B cell (primary cell): ENCODE results near the gene OVCH1. TPM values are rescaled to one million over a fixed set of nuclear protein-coding genes. Genes with fewer than 3 reads are reported as not detected.

Experiments used
- ATAC-seq: fragments of 200-7000 bp; cut with Tn5 transposase; one replicate; pipeline ENCODE4 v1.10.0; 2021; ENCODE audit warnings: low read depth, mild to moderate bottlenecking, moderate number of reproducible peaks, moderate library complexity
- CTCF ChIA-PET: fragments of 350-600 bp; sonication (Branson Sonifier 250); formaldehyde crosslinking; loops from one replicate; lab custom pipeline; 2021; ENCODE audit warnings: antibody characterized with exemption, inconsistent platforms; lab: Charles Lee
- POLR2A ChIA-PET: fragments of 350-600 bp; sonication (Branson Sonifier 250); formaldehyde crosslinking; loops from one replicate; lab custom pipeline; 2021; ENCODE audit warnings: antibody characterized with exemption; lab: Charles Lee
- DNase-seq: peaks from one replicate; pipeline ENCODE4 v3.0.0; 2013
- H2AFZ ChIP-seq: 2 replicates; pipeline ENCODE4 v1.6.1; 2012; ENCODE audit warnings: mild to moderate bottlenecking, low read depth, low read length; ENCODE audit not compliant: insufficient read depth, poor library complexity, severe bottlenecking
- H3K27ac ChIP-seq, 2 donors: 1 replicate in 1 of 2; 2 replicates in 1 of 2; pipeline ENCODE4 v1.5.1; 2012 to 2013; ENCODE audit warnings: low read length in 2 of 2, mild to moderate bottlenecking in 2 of 2, moderate library complexity in 1 of 2
- H3K27me3 ChIP-seq, 4 experiments: fragments of 200-600 bp in 1 of 4; sonication (generic) in 1 of 4; replicated peaks in 1 of 4; 1 replicate in 2 of 4; 2 replicates in 2 of 4; pipeline versions ENCODE4 v1.6.1 to v1.7.0; 2013 to 2016; ENCODE audit warnings: low read length in 3 of 4, mild to moderate bottlenecking in 2 of 4, mixed read lengths in 1 of 4, moderate library complexity in 1 of 4; ENCODE audit not compliant: insufficient read depth in 4 of 4, control insufficient read depth in 3 of 4; ENCODE audit errors: control extremely low read depth in 1 of 4
- H3K36me3 ChIP-seq, 2 experiments: replicated peaks in 1 of 2; 1 replicate in 1 of 2; 2 replicates in 1 of 2; pipeline versions ENCODE4 v1.6.1 to v1.7.1; 2013; ENCODE audit warnings: low read length in 1 of 2; ENCODE audit not compliant: insufficient read depth in 2 of 2, control insufficient read depth in 1 of 2; ENCODE audit errors: control extremely low read depth in 1 of 2, extremely low read depth in 1 of 2
- H3K4me1 ChIP-seq, 2 donors: fragments of 200-600 bp in 1 of 2; sonication (generic) in 1 of 2; 1 replicate in 1 of 2; 2 replicates in 1 of 2; pipeline versions ENCODE4 v1.5.1 to v1.6.1; 2013 to 2017; ENCODE audit warnings: low read length in 2 of 2; ENCODE audit not compliant: control insufficient read depth in 2 of 2, insufficient read depth in 2 of 2
- H3K4me2 ChIP-seq: replicated peaks from 2 replicates; pipeline ENCODE3; 2012; ENCODE audit warnings: mild to moderate bottlenecking, low read depth, low read length; ENCODE audit not compliant: poor library complexity, severe bottlenecking
- H3K4me3 ChIP-seq, 5 experiments: fragments of 200-600 bp in 1 of 5; sonication (generic) in 1 of 5; 1 replicate in 3 of 5; 2 replicates in 2 of 5; pipeline versions ENCODE4 v1.5.1 to v1.7.0; 2011 to 2016; ENCODE audit warnings: low read length in 4 of 5, mild to moderate bottlenecking in 4 of 5, low read depth in 2 of 5, control low read depth in 1 of 5, moderate library complexity in 1 of 5; ENCODE audit not compliant: insufficient read depth in 1 of 5; ENCODE audit errors: control extremely low read depth in 1 of 5, extremely low read depth in 1 of 5
- H3K79me2 ChIP-seq: fragments of 200-600 bp; sonication (generic); one replicate; pipeline ENCODE4 v1.6.0; 2016; ENCODE audit warnings: low read length; ENCODE audit not compliant: control insufficient read depth, insufficient read depth
- H3K9ac ChIP-seq: fragments of 200-600 bp; sonication (generic); 2 replicates; pipeline ENCODE4 v1.6.1; 2017; ENCODE audit warnings: mild to moderate bottlenecking, low read length, moderate library complexity
- H3K9me3 ChIP-seq, 3 donors: one replicate each; pipeline versions ENCODE4 v1.6.1 to v1.7.1; 2013; ENCODE audit warnings: low read length in 2 of 3; ENCODE audit not compliant: control insufficient read depth in 2 of 3, insufficient read depth in 1 of 3; ENCODE audit errors: control extremely low read depth in 1 of 3
- H4K20me1 ChIP-seq: 2 replicates; pipeline ENCODE4 v1.6.0; 2012; ENCODE audit warnings: mild to moderate bottlenecking, low read length; ENCODE audit not compliant: insufficient read depth, control insufficient read depth, poor library complexity, severe bottlenecking
- H3K27ac Mint-ChIP-seq: one replicate; pipeline ENCODE4 v1.8.0; 2021; ENCODE audit warnings: mixed read lengths
- H3K27me3 Mint-ChIP-seq: one replicate; pipeline ENCODE4 v1.8.0; 2021; ENCODE audit warnings: mixed read lengths
- H3K4me1 Mint-ChIP-seq: one replicate; pipeline ENCODE4 v1.8.0; 2021; ENCODE audit warnings: mixed read lengths
- H3K4me3 Mint-ChIP-seq: one replicate; pipeline ENCODE4 v1.8.0; 2021; ENCODE audit warnings: mixed read lengths
- H3K9me3 Mint-ChIP-seq: one replicate; pipeline ENCODE4 v1.8.0; 2022; ENCODE audit warnings: mixed read lengths; ENCODE audit not compliant: insufficient read depth
- CTCF ChIP-seq: fragments of 200-600 bp; IDR thresholded peaks from one replicate; pipeline ENCODE4 v1.8.0; 2022; ENCODE audit warnings: antibody characterized with exemption, mild to moderate bottlenecking
- EZH2 ChIP-seq: IDR thresholded peaks from 2 replicates; pipeline ENCODE4 v1.6.1; 2012; ENCODE audit warnings: borderline replicate concordance, low read depth, mild to moderate bottlenecking, moderate library complexity, low read length; ENCODE audit not compliant: insufficient read depth, poor library complexity, severe bottlenecking
- WGBS: methylation state at CpG from one replicate; pipeline ENCODE4 v1.1.5; 2013; ENCODE audit warnings: missing lambda C conversion rate; ENCODE audit not compliant: insufficient coverage; 5-methylcytosine and 5-hydroxymethylcytosine counted together
- intact Hi-C: fragments of 100-400 bp; cut with micrococcal nuclease; formaldehyde crosslinking; loops from one replicate; pipeline ENCODE4 v1.10.0; 2022
- polyA plus RNA-seq: library from polyadenylated mRNA; depleted of rRNA; stranded (reverse); fragments of >200 nt; gene quantifications from 2 replicates; pipeline ENCODE4 v1.2.3, GENCODE V29; 2012
- total RNA-seq, 2 donors: library from RNA; stranded (reverse); fragments of 120-200 nt in 1 of 2; gene quantifications; 1 replicate in 1 of 2; 2 replicates in 1 of 2; pipeline versions ENCODE4 v1.2.3 to v1.2.4, GENCODE V29; 2013 to 2022

The OVCH1 gene
- total and polyA plus RNA-seq, 2 donors (not counting 1 experiment from before 2014, with no cell fraction given) = not detected

- Histone ChIP-seq H3K27me3 (peaks cover 0 to 10% (median 4%) of the 10 kb centered on the region in 4 experiments), H3K4me3 (no peak overlapping the region), H3K9me3 (no peaks in the 10 kb centered on the region), H2AFZ (no peak overlapping the region), H3K9ac (no peak overlapping the region), H4K20me1 (no peaks in the 10 kb centered on the region), H3K4me2 (no peak overlapping the region), H3K36me3 (no peaks in the 10 kb centered on the region), H3K27ac (no peak overlapping the region), H3K4me1 (no peaks in the 10 kb centered on the region), H3K79me2 (no peaks in the 10 kb centered on the region)
- POLR2A ChIA-PET = no interaction called here
- DNase-seq (no peak), ATAC-seq (no peak)
- Mint-ChIP-seq H3K9me3 (no peaks in the 10 kb centered on the region), H3K27me3 (peaks cover 24% of the 10 kb centered on the region), H3K4me1 (no peaks in the 10 kb centered on the region), H3K4me3 (no peak overlapping the region), H3K27ac (no peak overlapping the region)
- intact Hi-C loops = no loop called here
- WGBS = no CpG with 5 or more reads among the region's 1 CpG
- TF ChIP-seq EZH2 (no peak), CTCF (no peak)
- CTCF ChIA-PET = interaction anchor here (1.1 kb wide), 1 partner anchor 11 kb away, joined by 4 read pairs; no protein-coding TSS in a partner anchor
Observed at GRCh38 chr12:29531471-29531870, 34.0 kb upstream of the OVCH1 start.

- Histone ChIP-seq H3K9ac (no peak overlapping the region), H3K4me1 (no peaks in the 10 kb centered on the region), H3K79me2 (no peaks in the 10 kb centered on the region), H3K27me3 (peaks cover 0 to 10% (median 4%) of the 10 kb centered on the region in 4 experiments), H3K9me3 (no peaks in the 10 kb centered on the region), H3K4me2 (no peak overlapping the region), H4K20me1 (no peaks in the 10 kb centered on the region), H2AFZ (no peak overlapping the region), H3K36me3 (no peaks in the 10 kb centered on the region), H3K4me3 (no peak overlapping the region), H3K27ac (no peak overlapping the region)
- 75% methylated on average over 2 of the region's 4 CpGs for WGBS
- Mint-ChIP-seq H3K27me3 (peaks cover 30% of the 10 kb centered on the region), H3K27ac (no peak overlapping the region), H3K9me3 (no peaks in the 10 kb centered on the region), H3K4me1 (no peaks in the 10 kb centered on the region), H3K4me3 (no peak overlapping the region)
- POLR2A ChIA-PET = no interaction called here
- intact Hi-C loops = no loop called here
- CTCF ChIA-PET = interaction anchor here (0.6 kb wide), 1 partner anchor 20 kb away, joined by 3 read pairs; no protein-coding TSS in a partner anchor
- no peak for DNase-seq
- no peak for TF ChIP-seq CTCF
- TF ChIP-seq EZH2 = no peak
- no peak for ATAC-seq
Observed at GRCh38 chr12:29530436-29530835, 33.0 kb upstream of the OVCH1 start.
